ENCODE data around the gene NFATC1.
"Not testable (repeated sequence)": the region's sequence is repeated elsewhere in the genome, so short reads cannot be mapped to it uniquely, and the experiment has no call there.

NFATC1 gene

GRCh38 chr18:79489051-79489898, 93.5 kb downstream of the NFATC1 start:
- DNase-seq (ENCODE audit: low read depth in 2 of 2), result no peak

- DNase-seq (ENCODE audit: low read depth in 2 of 2), result no peak
Measured at GRCh38 chr18:79489899-79490625, 94.3 kb downstream of the NFATC1 start.

GRCh38 chr18:79490626-79491041, 94.9 kb downstream of the NFATC1 start:
- DNase-seq (ENCODE audit: low read depth in 2 of 2), result no peak

GRCh38 chr18:79491081-79491551, 95.4 kb downstream of the NFATC1 start:
- DNase-seq (ENCODE audit: low read depth in 2 of 2), result no peak

- DNase-seq (ENCODE audit: low read depth in 2 of 2), result no peak
Measured at GRCh38 chr18:79493211-79493800, 97.6 kb downstream of the NFATC1 start.

- no peak for DNase-seq (ENCODE audit: low read depth in 2 of 2)
Measured at GRCh38 chr18:79493801-79494211, 98.1 kb downstream of the NFATC1 start.

- DNase-seq (ENCODE audit: low read depth in 2 of 2), result no peak
Measured at GRCh38 chr18:79494936-79495335, 99.2 kb downstream of the NFATC1 start.

GRCh38 chr18:79495591-79496071, 99.9 kb downstream of the NFATC1 start:
- DNase-seq (ENCODE audit: low read depth in 2 of 2), result no peak

GRCh38 chr18:79496237-79496977, 100.7 kb downstream of the NFATC1 start:
- DNase-seq (ENCODE audit: low read depth in 2 of 2), result no peak

GRCh38 chr18:79496978-79497637, 101.4 kb downstream of the NFATC1 start:
- no peak for DNase-seq (ENCODE audit: low read depth in 2 of 2)

- DNase-seq (ENCODE audit: low read depth in 2 of 2), result no peak
Measured at GRCh38 chr18:79497638-79498081, 101.9 kb downstream of the NFATC1 start.

GRCh38 chr18:79498662-79499061, 102.9 kb downstream of the NFATC1 start:
- DNase-seq (ENCODE audit: low read depth in 2 of 2), result no peak

GRCh38 chr18:79501006-79501405, 105.3 kb downstream of the NFATC1 start:
- DNase-seq (ENCODE audit: low read depth in 2 of 2), result no peak

GRCh38 chr18:79502782-79503181, 107.1 kb downstream of the NFATC1 start:
- no peak for DNase-seq (ENCODE audit: low read depth in 2 of 2)

- no peak for DNase-seq (ENCODE audit: low read depth in 2 of 2)
Measured at GRCh38 chr18:79503406-79503805, 107.7 kb downstream of the NFATC1 start.

GRCh38 chr18:79504034-79504433, 108.3 kb downstream of the NFATC1 start:
- DNase-seq (ENCODE audit: low read depth in 2 of 2), result no peak

- DNase-seq (ENCODE audit: low read depth in 2 of 2), result not testable (repeated sequence)
Measured at GRCh38 chr18:79504495-79504894, 108.8 kb downstream of the NFATC1 start.

- DNase-seq (ENCODE audit: low read depth in 2 of 2), result not testable (repeated sequence)
Measured at GRCh38 chr18:79505465-79505864, 109.7 kb downstream of the NFATC1 start.

- no peak for DNase-seq (ENCODE audit: low read depth in 2 of 2)
Measured at GRCh38 chr18:79506191-79507075, 110.7 kb downstream of the NFATC1 start.

- no peak for DNase-seq (ENCODE audit: low read depth in 2 of 2)
Measured at GRCh38 chr18:79507076-79507545, 111.4 kb downstream of the NFATC1 start.
